GM23338 (cell line): Measurements from ENCODE around the gene GOSR1. TPM values are rescaled to one million over a fixed set of nuclear protein-coding genes. Genes with fewer than 3 reads are reported as not detected.

ENCODE experiments used
- ATAC-seq: fragments of 200-7000 bp; cut with Tn5 transposase; 3 replicates; pipeline ENCODE4 v1.9.1; 2020
- DNase-seq: peaks from one replicate; pipeline ENCODE4 v3.0.0-alpha.2; 2015; ENCODE audit warnings: low spot score
- H2AFZ ChIP-seq: fragments of 200-600 bp; sonication (generic); 2 replicates; pipeline ENCODE4 v1.8.0; 2016; ENCODE audit warnings: antibody characterized with exemption, mild to moderate bottlenecking, moderate library complexity
- H3F3A ChIP-seq: fragments of 200-600 bp; sonication (generic); replicated peaks from 2 replicates; pipeline ENCODE4 v1.8.0; 2017; ENCODE audit warnings: antibody characterized with exemption, mixed run types, low read depth
- H3K27ac ChIP-seq: fragments of 200-600 bp; sonication (generic); 2 replicates; pipeline ENCODE4 v1.6.1; 2016; ENCODE audit warnings: low read depth
- H3K27me3 ChIP-seq: fragments of 200-600 bp; sonication (generic); 2 replicates; pipeline ENCODE4 v1.8.0; 2016; ENCODE audit warnings: mild to moderate bottlenecking, mixed run types, moderate library complexity; ENCODE audit not compliant: insufficient read depth
- H3K36me3 ChIP-seq: fragments of 200-600 bp; sonication (generic); 2 replicates; pipeline ENCODE4 v1.8.0; 2016; ENCODE audit warnings: mild to moderate bottlenecking; ENCODE audit not compliant: insufficient read depth
- H3K4me1 ChIP-seq: fragments of 200-600 bp; sonication (generic); 2 replicates; pipeline ENCODE4 v1.8.0; 2016; ENCODE audit warnings: mild to moderate bottlenecking, moderate library complexity; ENCODE audit not compliant: insufficient read depth
- H3K4me2 ChIP-seq: fragments of 200-600 bp; sonication (generic); 2 replicates; pipeline ENCODE4 v1.7.1; 2017; ENCODE audit warnings: mixed run types
- H3K4me3 ChIP-seq: fragments of 200-600 bp; sonication (generic); 2 replicates; pipeline ENCODE4 v1.6.1; 2016; ENCODE audit warnings: mixed run types
- H3K79me2 ChIP-seq: fragments of 200-600 bp; sonication (generic); replicated peaks from 2 replicates; pipeline ENCODE4 v1.8.0; 2017; ENCODE audit warnings: mild to moderate bottlenecking; ENCODE audit not compliant: insufficient read depth
- H3K9me2 ChIP-seq: fragments of 200-600 bp; sonication (generic); 2 replicates; pipeline ENCODE4 v1.8.0; 2017; ENCODE audit not compliant: insufficient read depth
- H4K20me1 ChIP-seq: fragments of 200-600 bp; sonication (generic); replicated peaks from 2 replicates; pipeline ENCODE4 v1.8.0; 2017; ENCODE audit warnings: mild to moderate bottlenecking; ENCODE audit not compliant: insufficient read depth
- H3K27ac Mint-ChIP-seq: 2 replicates; pipeline ENCODE4 v1.8.0; 2020; ENCODE audit warnings: inconsistent platforms, mild to moderate bottlenecking, moderate library complexity, mixed read lengths
- H3K27me3 Mint-ChIP-seq: 3 replicates; pipeline ENCODE4 v1.8.0; 2022; ENCODE audit warnings: low read depth, mild to moderate bottlenecking, moderate library complexity, mixed read lengths, inconsistent platforms; ENCODE audit not compliant: insufficient read depth, poor library complexity
- H3K36me3 Mint-ChIP-seq: 3 replicates; pipeline ENCODE4 v1.8.0; 2021; ENCODE audit warnings: low read depth, mild to moderate bottlenecking, inconsistent platforms, moderate library complexity, mixed read lengths
- H3K4me1 Mint-ChIP-seq: 3 replicates; pipeline ENCODE4 v1.8.0; 2020; ENCODE audit warnings: mild to moderate bottlenecking, inconsistent platforms, mixed read lengths
- H3K4me3 Mint-ChIP-seq: 3 replicates; pipeline ENCODE4 v1.8.0; 2021; ENCODE audit warnings: moderate library complexity, mild to moderate bottlenecking, inconsistent platforms, mixed read lengths
- H3K9me3 Mint-ChIP-seq: 3 replicates; pipeline ENCODE4 v1.8.0; 2020; ENCODE audit warnings: moderate library complexity, mild to moderate bottlenecking, inconsistent platforms, mixed read lengths
- ETS1 ChIP-seq: IDR thresholded peaks from 2 replicates; pipeline ENCODE4 v1.6.1; 2016; ENCODE audit warnings: antibody characterized with exemption
- STAT1 ChIP-seq: IDR thresholded peaks from one replicate; pipeline ENCODE4 v1.6.1; 2016; ENCODE audit warnings: antibody characterized with exemption; ENCODE audit not compliant: unreplicated experiment
- ZNF114 ChIP-seq: fragments of 250-450 bp; sonication (Bioruptor Pico); IDR thresholded peaks from 2 replicates; pipeline ENCODE4 v1.5.0; 2020; ENCODE audit warnings: mild to moderate bottlenecking, moderate library complexity
- ZNF331 ChIP-seq: fragments of 250-450 bp; sonication (Bioruptor Pico); IDR thresholded peaks from 2 replicates; pipeline ENCODE4 v1.5.0; 2020; ENCODE audit warnings: low read depth, mild to moderate bottlenecking, moderate library complexity
- polyA plus RNA-seq: library from polyadenylated mRNA; unstranded; fragments of >200 nt; fragmentation: Nextera tagmentation; extraction: Ambion mirVana; gene quantifications from 2 replicates; pipeline ENCODE4 v1.2.1, GENCODE V29; 2016
- total RNA-seq: library from RNA; depleted of rRNA; stranded (reverse); fragments of >200 nt; shearing (Covaris generic); gene quantifications from 2 replicates; pipeline ENCODE4 v1.2.3, GENCODE V29; 2014
- TF ChIP-seq, protein P1 (sequence below), 2 experiments: fragments of 200-600 bp in 1 of 2; sonication (generic) in 1 of 2; conservative IDR thresholded peaks; 2 replicates each; pipeline versions ENCODE4 v1.5.1 to v1.6.1; 2016 to 2017; ENCODE audit warnings: antibody characterized with exemption in 2 of 2, low read depth in 2 of 2, mild to moderate bottlenecking in 2 of 2, moderate library complexity in 1 of 2
- TF ChIP-seq, protein P2 (sequence below): IDR thresholded peaks from one replicate; pipeline ENCODE4 v1.6.1; 2018; ENCODE audit warnings: antibody characterized with exemption; ENCODE audit not compliant: unreplicated experiment

Gene GOSR1
- total and polyA plus RNA-seq, 2 experiments from 2014 or later = 33.4 to 74.1 TPM

- TF ChIP-seq, protein P1, sequence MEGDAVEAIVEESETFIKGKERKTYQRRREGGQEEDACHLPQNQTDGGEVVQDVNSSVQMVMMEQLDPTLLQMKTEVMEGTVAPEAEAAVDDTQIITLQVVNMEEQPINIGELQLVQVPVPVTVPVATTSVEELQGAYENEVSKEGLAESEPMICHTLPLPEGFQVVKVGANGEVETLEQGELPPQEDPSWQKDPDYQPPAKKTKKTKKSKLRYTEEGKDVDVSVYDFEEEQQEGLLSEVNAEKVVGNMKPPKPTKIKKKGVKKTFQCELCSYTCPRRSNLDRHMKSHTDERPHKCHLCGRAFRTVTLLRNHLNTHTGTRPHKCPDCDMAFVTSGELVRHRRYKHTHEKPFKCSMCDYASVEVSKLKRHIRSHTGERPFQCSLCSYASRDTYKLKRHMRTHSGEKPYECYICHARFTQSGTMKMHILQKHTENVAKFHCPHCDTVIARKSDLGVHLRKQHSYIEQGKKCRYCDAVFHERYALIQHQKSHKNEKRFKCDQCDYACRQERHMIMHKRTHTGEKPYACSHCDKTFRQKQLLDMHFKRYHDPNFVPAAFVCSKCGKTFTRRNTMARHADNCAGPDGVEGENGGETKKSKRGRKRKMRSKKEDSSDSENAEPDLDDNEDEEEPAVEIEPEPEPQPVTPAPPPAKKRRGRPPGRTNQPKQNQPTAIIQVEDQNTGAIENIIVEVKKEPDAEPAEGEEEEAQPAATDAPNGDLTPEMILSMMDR (conservative IDR thresholded peaks at IDR 0.05; ENCODE audit: low read depth in 2 of 2) = no peak
- TF ChIP-seq ZNF331 (CRISPR knock-in tag) (no peak), ZNF114 (CRISPR knock-in tag) (no peak), STAT1 (no peak), ETS1 (no peak)
Observed at GRCh38 chr17:30519707-30520106, 42.5 kb downstream of the GOSR1 start (continued).

DNA sequence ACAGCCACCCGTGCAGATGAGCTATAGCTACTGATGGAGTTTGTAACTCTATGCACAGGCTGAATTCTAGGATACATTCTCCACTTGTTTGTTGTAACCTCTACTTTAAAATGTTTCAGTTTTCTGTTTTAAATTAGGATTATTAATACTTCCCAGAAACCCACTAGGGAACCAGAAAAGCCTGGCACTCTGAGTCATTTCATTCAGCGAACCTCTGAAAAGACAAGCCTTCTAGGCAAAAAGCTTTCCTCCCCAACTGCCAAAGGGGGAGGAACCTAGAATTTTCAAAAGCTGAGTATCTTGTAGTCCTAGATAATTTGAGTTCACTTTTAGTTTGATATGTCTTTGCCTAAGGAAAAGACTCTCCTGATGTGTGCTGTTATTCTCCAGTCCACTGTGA is 43.2 kb downstream of the GOSR1 start:
- ATAC-seq = no peak
- no peak overlapping the region for H3K4me3 ChIP-seq
- H3K4me2 ChIP-seq = no peak overlapping the region
- Mint-ChIP-seq H3K4me3 (no peak overlapping the region), H3K4me1 (no peaks in the 10 kb centered on the region), H3K27me3 (peaks cover 5% of the 10 kb centered on the region), H3K36me3 (peaks cover 57% of the 10 kb centered on the region), H3K27ac (no peak overlapping the region), H3K9me3 (peaks cover 19% of the 10 kb centered on the region)
- H3K36me3 ChIP-seq = peaks cover 31% of the 10 kb centered on the region
- no peaks in the 10 kb centered on the region for H3K27me3 ChIP-seq
- no peaks in the 10 kb centered on the region for H3K79me2 ChIP-seq
- H3F3A ChIP-seq = no peaks in the 10 kb centered on the region
- no peaks in the 10 kb centered on the region for H3K4me1 ChIP-seq
- H2AFZ ChIP-seq = no peak overlapping the region
- TF ChIP-seq ZNF331 (CRISPR knock-in tag) (no peak), STAT1 (no peak)
- TF ChIP-seq, protein P2, sequence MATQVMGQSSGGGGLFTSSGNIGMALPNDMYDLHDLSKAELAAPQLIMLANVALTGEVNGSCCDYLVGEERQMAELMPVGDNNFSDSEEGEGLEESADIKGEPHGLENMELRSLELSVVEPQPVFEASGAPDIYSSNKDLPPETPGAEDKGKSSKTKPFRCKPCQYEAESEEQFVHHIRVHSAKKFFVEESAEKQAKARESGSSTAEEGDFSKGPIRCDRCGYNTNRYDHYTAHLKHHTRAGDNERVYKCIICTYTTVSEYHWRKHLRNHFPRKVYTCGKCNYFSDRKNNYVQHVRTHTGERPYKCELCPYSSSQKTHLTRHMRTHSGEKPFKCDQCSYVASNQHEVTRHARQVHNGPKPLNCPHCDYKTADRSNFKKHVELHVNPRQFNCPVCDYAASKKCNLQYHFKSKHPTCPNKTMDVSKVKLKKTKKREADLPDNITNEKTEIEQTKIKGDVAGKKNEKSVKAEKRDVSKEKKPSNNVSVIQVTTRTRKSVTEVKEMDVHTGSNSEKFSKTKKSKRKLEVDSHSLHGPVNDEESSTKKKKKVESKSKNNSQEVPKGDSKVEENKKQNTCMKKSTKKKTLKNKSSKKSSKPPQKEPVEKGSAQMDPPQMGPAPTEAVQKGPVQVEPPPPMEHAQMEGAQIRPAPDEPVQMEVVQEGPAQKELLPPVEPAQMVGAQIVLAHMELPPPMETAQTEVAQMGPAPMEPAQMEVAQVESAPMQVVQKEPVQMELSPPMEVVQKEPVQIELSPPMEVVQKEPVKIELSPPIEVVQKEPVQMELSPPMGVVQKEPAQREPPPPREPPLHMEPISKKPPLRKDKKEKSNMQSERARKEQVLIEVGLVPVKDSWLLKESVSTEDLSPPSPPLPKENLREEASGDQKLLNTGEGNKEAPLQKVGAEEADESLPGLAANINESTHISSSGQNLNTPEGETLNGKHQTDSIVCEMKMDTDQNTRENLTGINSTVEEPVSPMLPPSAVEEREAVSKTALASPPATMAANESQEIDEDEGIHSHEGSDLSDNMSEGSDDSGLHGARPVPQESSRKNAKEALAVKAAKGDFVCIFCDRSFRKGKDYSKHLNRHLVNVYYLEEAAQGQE = no peak
- TF ChIP-seq, protein P1 (conservative IDR thresholded peaks at IDR 0.05; ENCODE audit: low read depth in 2 of 2) = no peak
- H4K20me1 ChIP-seq = peaks cover 6% of the 10 kb centered on the region; the same call in 1 of the 2 replicates
- no peak for DNase-seq
- H3K27ac ChIP-seq = no peak overlapping the region
- H3K9me2 ChIP-seq = no peaks in the 10 kb centered on the region
